K562 (cell line): ENCODE data around the gene WASF2. TPM values are rescaled to one million over a fixed set of nuclear protein-coding genes. Genes with fewer than 3 reads are reported as not detected.

ENCODE experiments used
- ARHGAP35 ChIP-seq: fragments of 450-650 bp; IDR thresholded peaks from 2 replicates; pipeline ENCODE4 v1.6.1; 2018; ENCODE audit not compliant: partially characterized antibody
- CHCHD3 ChIP-seq: fragments of 250-450 bp; sonication (Bioruptor Pico); IDR thresholded peaks from 2 replicates; pipeline ENCODE4 v2.1.2; 2022; ENCODE audit warnings: mild to moderate bottlenecking
- CSDE1 ChIP-seq, 2 experiments: fragments of 450-650 bp; IDR thresholded peaks; 2 replicates each; pipeline ENCODE4 v1.6.1; 2016; ENCODE audit warnings: mild to moderate bottlenecking in 1 of 2
- LCOR ChIP-seq: sonication (generic); formaldehyde crosslinking; IDR thresholded peaks from 2 replicates; pipeline ENCODE4 v1.8.0; 2022; ENCODE audit warnings: mild to moderate bottlenecking, missing genetic modification reagents
- NFATC3 ChIP-seq: fragments of 450-650 bp; IDR thresholded peaks from 2 replicates; pipeline ENCODE4 v1.6.1; 2017; ENCODE audit warnings: mild to moderate bottlenecking
- NR1H2 ChIP-seq: sonication (generic); formaldehyde crosslinking; IDR thresholded peaks from 2 replicates; pipeline ENCODE4 v1.4.0; 2020; ENCODE audit warnings: mild to moderate bottlenecking, missing genetic modification reagents
- NR4A1 ChIP-seq, 2 experiments: fragments of 250-450 bp in 1 of 2; fragments of 450-650 bp in 1 of 2; sonication (Bioruptor Pico) in 1 of 2; IDR thresholded peaks; 2 replicates each; pipeline versions ENCODE4 v1.4.0 to v1.6.1; 2016 to 2020; ENCODE audit warnings: mild to moderate bottlenecking in 2 of 2, missing compliant biosample characterization in 1 of 2, missing genetic modification characterization in 1 of 2, moderate library complexity in 1 of 2
- POLR2A ChIP-seq: fragments of 450-650 bp; conservative IDR thresholded peaks from 2 replicates; pipeline ENCODE4 v1.6.1; 2016
- POLR2B ChIP-seq: fragments of 450-650 bp; IDR thresholded peaks from 2 replicates; pipeline ENCODE4 v1.6.1; 2018; ENCODE audit warnings: low read depth; ENCODE audit not compliant: partially characterized antibody
- TEAD1 ChIP-seq, 2 experiments: fragments of 450-650 bp in 1 of 2; sonication (generic) in 1 of 2; formaldehyde crosslinking; IDR thresholded peaks; 2 replicates each; pipeline versions ENCODE4 v1.4.0 to v1.8.0; 2020 to 2022; ENCODE audit warnings: mild to moderate bottlenecking in 2 of 2, missing genetic modification reagents in 1 of 2
- YBX1 ChIP-seq: fragments of 450-650 bp; IDR thresholded peaks from 2 replicates; pipeline ENCODE4 v1.7.1; 2016; ENCODE audit warnings: mild to moderate bottlenecking
- ZNF695 ChIP-seq: fragments of 450-650 bp; formaldehyde crosslinking; IDR thresholded peaks from 2 replicates; pipeline ENCODE4 v1.4.0; 2020; ENCODE audit warnings: mild to moderate bottlenecking, moderate library complexity
- ZNF778 ChIP-seq: fragments of 450-650 bp; formaldehyde crosslinking; IDR thresholded peaks from 2 replicates; pipeline ENCODE4 v1.4.0; 2020; ENCODE audit warnings: mild to moderate bottlenecking, moderate library complexity
- polyA plus RNA-seq, 8 experiments: library from polyadenylated mRNA; depleted of rRNA in 4 of 8; stranded (reverse) in 5 of 8; unstranded in 3 of 8; fragments of >200 nt; fragmentation: Nextera tagmentation in 2 of 8; fragmentation: Illumina TruSeq in 1 of 8; extraction: Ambion mirVana in 2 of 8; extraction: Trizol in 1 of 8; gene quantifications; 2 replicates each; pipeline versions ENCODE4 v1.2.1 to v1.2.3, GENCODE V29; 2011 to 2014; ENCODE audit warnings: inconsistent platforms in 1 of 8, missing spikeins in 1 of 8
- total RNA-seq, 7 experiments: library from RNA; depleted of rRNA in 6 of 7; stranded (reverse); fragments of >200 nt in 6 of 7; fragmentation: Illumina TruSeq in 2 of 7; extraction: Trizol in 2 of 7; gene quantifications; 2 replicates each; pipeline versions ENCODE4 v1.2.1 to v1.2.3, GENCODE V29; 2011 to 2021; ENCODE audit warnings: low replicate concordance in 1 of 7
- TF ChIP-seq, protein P1 (sequence below): fragments of 450-650 bp; IDR thresholded peaks from 2 replicates; pipeline ENCODE4 v1.6.1; 2018; ENCODE audit not compliant: partially characterized antibody
- TF ChIP-seq, protein P2 (sequence below): fragments of 250-450 bp; sonication (Bioruptor Pico); IDR thresholded peaks from 2 replicates; pipeline ENCODE4 v1.8.0; 2022; ENCODE audit warnings: inconsistent platforms
- TF ChIP-seq, protein P3 (sequence below): fragments of 450-650 bp; IDR thresholded peaks from 2 replicates; pipeline ENCODE4 v1.6.1; 2017; ENCODE audit warnings: antibody characterized with exemption
- TF ChIP-seq, protein P4 (sequence below): fragments of 450-650 bp; formaldehyde crosslinking; conservative IDR thresholded peaks from 2 replicates; pipeline ENCODE4 v1.4.0; 2022; ENCODE audit warnings: mild to moderate bottlenecking, missing genetic modification characterization

The WASF2 gene
- total and polyA plus RNA-seq, 9 of the 15 experiments (the other 6 are each of a cell fraction or from before 2014, with no cell fraction given) = 8.2 to 163 (median 31.2) TPM

DNA sequence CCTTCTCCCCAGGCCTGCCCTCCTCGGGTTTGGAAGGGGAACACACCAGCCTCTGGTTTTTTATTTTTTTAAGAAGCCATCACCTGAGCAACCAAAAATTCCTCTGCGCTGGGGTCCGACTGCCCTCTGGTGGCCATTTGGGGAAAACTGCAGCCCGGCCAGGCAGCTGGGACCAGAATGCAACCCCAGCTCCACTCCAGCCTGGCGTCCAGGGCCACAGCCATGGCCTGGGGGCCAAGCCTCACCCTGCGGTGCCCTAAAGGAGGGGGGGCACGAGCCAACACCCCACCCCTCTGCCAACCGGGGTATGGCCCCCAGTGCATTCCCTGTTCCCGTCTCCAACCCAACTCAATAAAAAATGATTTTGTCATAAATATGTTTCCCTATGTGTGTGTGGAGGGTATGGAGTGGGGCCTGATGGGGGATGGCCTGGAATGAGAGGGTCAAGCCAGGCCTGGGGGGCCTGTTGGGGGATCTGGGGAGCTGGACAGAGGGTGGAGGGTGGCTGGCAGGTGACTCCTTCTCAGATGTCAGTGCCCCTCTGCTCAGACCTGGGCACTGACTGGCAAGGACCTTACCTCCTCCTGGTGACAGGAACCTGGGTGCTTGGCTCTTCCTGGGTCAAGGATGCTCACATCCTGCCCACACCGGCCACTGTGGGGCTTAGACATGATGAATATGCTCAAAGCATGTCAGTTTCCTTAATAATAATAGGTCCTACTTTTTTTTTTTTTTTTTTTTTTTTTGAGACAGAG, 94.3 kb downstream of the WASF2 start (continued):
- TF ChIP-seq, protein P1, sequence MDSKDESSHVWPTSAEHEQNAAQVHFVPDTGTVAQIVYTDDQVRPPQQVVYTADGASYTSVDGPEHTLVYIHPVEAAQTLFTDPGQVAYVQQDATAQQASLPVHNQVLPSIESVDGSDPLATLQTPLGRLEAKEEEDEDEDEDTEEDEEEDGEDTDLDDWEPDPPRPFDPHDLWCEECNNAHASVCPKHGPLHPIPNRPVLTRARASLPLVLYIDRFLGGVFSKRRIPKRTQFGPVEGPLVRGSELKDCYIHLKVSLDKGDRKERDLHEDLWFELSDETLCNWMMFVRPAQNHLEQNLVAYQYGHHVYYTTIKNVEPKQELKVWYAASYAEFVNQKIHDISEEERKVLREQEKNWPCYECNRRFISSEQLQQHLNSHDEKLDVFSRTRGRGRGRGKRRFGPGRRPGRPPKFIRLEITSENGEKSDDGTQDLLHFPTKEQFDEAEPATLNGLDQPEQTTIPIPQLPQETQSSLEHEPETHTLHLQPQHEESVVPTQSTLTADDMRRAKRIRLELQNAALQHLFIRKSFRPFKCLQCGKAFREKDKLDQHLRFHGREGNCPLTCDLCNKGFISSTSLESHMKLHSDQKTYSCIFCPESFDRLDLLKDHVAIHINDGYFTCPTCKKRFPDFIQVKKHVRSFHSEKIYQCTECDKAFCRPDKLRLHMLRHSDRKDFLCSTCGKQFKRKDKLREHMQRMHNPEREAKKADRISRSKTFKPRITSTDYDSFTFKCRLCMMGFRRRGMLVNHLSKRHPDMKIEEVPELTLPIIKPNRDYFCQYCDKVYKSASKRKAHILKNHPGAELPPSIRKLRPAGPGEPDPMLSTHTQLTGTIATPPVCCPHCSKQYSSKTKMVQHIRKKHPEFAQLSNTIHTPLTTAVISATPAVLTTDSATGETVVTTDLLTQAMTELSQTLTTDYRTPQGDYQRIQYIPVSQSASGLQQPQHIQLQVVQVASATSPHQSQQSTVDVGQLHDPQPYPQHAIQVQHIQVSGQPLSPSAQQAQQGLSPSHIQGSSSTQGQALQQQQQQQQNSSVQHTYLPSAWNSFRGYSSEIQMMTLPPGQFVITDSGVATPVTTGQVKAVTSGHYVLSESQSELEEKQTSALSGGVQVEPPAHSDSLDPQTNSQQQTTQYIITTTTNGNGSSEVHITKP = no peak
- TF ChIP-seq ARHGAP35 (no peak), NR4A1 (CRISPR knock-in tag; IDR thresholded peaks at IDR 0.05) (no peak), NR4A1 (tag; IDR thresholded peaks at IDR 0.05) (no peak), NFATC3 (no peak), ZNF695 (CRISPR knock-in tag) (no peak), POLR2B (peak; percentile 14), NR1H2 (CRISPR knock-in tag) (no peak), CSDE1 (IDR thresholded peaks at IDR 0.05) (no peak), ZNF778 (no peak), CHCHD3 (CRISPR knock-in tag) (no peak), YBX1 (no peak), POLR2A (peak; percentile 49), LCOR (CRISPR knock-in tag) (peak; percentile 90), TEAD1 (CRISPR knock-in tag; IDR thresholded peaks at IDR 0.05) (0 out of 4 replicates have a peak, but pooled peaks of 1 of the 2 experiments have one; percentile 60)
- TF ChIP-seq, protein P2, sequence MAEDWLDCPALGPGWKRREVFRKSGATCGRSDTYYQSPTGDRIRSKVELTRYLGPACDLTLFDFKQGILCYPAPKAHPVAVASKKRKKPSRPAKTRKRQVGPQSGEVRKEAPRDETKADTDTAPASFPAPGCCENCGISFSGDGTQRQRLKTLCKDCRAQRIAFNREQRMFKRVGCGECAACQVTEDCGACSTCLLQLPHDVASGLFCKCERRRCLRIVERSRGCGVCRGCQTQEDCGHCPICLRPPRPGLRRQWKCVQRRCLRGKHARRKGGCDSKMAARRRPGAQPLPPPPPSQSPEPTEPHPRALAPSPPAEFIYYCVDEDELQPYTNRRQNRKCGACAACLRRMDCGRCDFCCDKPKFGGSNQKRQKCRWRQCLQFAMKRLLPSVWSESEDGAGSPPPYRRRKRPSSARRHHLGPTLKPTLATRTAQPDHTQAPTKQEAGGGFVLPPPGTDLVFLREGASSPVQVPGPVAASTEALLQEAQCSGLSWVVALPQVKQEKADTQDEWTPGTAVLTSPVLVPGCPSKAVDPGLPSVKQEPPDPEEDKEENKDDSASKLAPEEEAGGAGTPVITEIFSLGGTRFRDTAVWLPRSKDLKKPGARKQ (CRISPR knock-in tag) = no peak
- TF ChIP-seq, protein P3, sequence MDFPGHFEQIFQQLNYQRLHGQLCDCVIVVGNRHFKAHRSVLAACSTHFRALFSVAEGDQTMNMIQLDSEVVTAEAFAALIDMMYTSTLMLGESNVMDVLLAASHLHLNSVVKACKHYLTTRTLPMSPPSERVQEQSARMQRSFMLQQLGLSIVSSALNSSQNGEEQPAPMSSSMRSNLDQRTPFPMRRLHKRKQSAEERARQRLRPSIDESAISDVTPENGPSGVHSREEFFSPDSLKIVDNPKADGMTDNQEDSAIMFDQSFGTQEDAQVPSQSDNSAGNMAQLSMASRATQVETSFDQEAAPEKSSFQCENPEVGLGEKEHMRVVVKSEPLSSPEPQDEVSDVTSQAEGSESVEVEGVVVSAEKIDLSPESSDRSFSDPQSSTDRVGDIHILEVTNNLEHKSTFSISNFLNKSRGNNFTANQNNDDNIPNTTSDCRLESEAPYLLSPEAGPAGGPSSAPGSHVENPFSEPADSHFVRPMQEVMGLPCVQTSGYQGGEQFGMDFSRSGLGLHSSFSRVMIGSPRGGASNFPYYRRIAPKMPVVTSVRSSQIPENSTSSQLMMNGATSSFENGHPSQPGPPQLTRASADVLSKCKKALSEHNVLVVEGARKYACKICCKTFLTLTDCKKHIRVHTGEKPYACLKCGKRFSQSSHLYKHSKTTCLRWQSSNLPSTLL = no peak
- TF ChIP-seq, protein P4, sequence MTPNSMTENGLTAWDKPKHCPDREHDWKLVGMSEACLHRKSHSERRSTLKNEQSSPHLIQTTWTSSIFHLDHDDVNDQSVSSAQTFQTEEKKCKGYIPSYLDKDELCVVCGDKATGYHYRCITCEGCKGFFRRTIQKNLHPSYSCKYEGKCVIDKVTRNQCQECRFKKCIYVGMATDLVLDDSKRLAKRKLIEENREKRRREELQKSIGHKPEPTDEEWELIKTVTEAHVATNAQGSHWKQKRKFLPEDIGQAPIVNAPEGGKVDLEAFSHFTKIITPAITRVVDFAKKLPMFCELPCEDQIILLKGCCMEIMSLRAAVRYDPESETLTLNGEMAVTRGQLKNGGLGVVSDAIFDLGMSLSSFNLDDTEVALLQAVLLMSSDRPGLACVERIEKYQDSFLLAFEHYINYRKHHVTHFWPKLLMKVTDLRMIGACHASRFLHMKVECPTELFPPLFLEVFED (CRISPR knock-in tag) = no peak
